NCI-H2227 (cell line): Measurements from ENCODE around the gene NEK1.
"Not testable (repeated sequence)": the region's sequence is repeated elsewhere in the genome, so short reads cannot be mapped to it uniquely, and the experiment has no call there.

Experiments used
- DNase-seq: peaks from one replicate; lab custom pipeline; 2025; ENCODE audit not compliant: unreplicated experiment; lab: John Stamatoyannopoulos, UW

Gene NEK1

GRCh38 chr4:169427727-169428126 is 184.7 kb downstream of the NEK1 start:
- DNase-seq = not testable (repeated sequence)

- DNase-seq = no peak
These were observed 192.1 kb downstream of the NEK1 start for GRCh38 chr4:169420291-169420690.

- no peak for DNase-seq
These were observed 193.5 kb downstream of the NEK1 start for GRCh38 chr4:169418846-169419245.

DNA sequence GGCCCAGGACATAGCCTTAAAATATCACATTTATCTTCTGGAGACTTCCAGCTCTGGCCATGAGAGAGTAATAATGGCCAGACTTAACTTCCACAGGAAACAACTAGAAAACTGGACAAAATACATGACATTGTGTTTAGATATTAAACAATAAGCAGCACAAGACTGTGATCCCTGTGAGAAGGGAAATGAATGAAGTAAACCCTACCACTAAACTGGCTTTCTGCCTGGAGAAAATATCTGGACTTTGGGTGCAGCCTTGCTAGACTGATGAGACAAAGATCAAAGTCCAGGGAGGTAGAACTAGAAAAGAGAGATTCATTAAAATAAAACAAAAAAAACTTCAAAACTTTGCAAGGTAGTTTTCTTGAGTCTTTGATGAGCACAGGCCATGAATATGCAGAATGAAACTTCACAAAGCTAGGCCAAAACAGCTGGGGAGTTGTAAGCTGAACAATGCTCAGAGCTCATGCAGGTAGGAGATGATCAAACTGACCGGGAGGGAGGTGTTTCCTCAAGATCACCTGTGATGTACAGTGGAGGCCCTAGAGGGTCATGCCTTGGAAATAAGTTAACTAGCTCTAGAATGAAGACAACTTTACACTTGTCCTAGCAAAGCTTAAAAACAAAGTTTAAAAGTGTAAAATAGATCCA is 194.6 kb downstream of the NEK1 start:
- DNase-seq = no peak

- DNase-seq = no peak
These were observed 195.4 kb downstream of the NEK1 start for GRCh38 chr4:169416997-169417396.

- DNase-seq = no peak
These were observed 195.9 kb downstream of the NEK1 start for GRCh38 chr4:169416461-169416860.

DNA sequence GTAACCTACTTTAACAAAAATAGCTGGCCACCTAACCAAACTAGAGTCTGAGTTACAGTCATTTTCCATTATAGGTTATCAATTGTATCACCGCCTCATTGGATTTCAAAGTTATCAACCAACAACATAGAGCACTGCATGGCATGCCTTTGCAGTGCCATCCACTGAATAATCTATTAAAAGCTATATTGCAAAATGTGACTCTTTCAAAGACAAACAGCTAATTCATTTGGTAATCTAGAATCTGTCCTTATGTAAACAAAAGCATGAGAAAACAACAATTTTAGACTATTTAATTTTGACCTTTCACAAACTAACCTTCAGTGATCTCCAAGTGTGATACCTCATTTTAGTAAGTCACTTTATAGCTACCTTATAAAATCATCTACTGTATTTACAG is 197.5 kb downstream of the NEK1 start:
- no peak for DNase-seq

- DNase-seq = no peak
These were observed 200.3 kb downstream of the NEK1 start for GRCh38 chr4:169412046-169412445.

DNA sequence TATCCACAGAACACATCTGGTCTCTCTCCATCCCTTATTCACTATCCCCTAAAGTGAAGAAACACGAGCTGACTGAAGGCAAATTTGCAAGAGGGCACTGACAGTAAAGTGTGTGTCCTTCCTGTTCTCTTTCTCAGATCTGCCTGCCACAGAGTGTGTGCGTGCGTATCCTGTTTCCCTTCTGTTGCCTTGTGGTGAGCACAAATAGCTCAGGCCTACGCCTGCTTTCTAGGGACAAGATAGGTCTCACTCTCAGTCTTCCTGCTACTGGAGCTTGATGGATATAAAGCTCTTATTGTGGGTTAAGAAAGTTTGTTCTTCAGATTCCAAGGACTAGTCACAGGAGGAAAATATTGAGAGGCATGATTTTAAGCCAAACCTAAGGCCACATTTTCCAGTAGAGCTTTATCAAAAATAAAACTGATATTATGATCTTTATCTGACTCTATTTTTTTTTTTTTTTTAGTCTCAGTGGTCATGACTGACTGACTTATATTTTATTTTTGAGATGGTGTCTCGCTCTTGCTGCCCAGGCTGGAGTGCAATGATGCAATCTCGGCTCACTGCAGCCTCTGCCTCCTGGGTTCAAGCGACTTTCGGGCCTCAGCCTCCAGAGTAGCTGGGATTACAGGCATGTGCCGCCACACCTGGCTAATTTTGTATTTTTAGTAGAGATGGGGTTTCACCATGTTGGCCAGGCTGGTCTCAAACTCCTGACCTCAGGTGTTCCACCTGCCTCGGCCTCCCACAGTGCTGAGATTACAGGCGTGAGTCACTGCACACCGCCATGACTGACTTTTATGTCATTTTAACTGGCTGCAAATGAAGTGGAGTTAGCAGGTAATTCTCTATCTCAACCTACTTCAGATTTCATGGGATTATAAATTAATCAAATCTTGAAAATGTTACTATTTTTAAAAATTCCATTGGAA is 201.3 kb downstream of the NEK1 start:
- DNase-seq = no peak

DNA sequence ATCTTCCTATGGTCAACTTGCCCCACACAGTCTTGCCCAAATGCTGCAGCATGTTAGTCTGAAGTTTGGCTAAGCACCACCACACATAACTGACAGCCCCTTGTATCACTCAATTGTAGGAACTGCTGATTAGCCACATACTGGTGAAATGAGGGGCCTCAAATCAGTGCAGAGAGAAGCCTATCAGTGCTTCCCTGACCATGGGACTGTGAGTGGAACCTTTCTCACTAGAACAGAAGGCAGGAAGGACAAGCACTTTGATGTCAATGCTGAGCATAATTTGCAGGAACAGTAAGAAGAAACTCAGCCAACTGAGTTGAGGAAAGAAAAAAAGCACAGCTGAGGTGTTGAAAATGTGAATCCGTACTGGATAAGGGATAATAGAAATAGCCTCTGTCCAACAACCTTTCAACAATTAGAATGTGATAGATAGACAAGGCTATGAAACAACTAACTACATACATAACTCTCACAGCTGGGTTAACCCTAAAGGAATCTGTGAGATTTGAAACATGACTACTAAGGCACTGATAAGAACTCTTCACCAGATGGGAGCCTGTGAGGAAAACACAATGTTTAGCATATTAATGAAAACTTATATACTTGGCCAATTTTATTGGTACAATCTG is 205.1 kb downstream of the NEK1 start:
- no peak for DNase-seq

- DNase-seq = no peak
These were observed 207.4 kb downstream of the NEK1 start for GRCh38 chr4:169404960-169405359.

DNA sequence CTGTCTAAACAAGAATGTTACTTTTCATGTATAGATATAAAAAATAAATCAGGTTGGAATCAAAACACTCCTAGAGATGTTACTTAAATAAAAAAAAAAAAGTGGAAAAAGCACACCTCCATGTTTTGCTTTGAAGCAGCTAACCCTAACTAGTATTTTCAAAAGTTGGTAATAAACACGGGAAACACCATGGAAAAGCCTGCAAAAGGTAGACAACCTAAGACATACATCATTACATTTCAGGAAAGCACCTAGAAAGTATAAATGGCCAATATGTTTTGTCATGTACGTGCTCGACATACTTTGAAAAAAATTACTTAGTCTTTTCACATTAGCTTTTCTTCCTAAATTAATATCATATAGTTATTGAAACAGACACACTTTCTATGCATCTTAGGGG is 211.6 kb downstream of the NEK1 start:
- no peak for DNase-seq

GRCh38 chr4:169399976-169400767 is 212.2 kb downstream of the NEK1 start:
- DNase-seq = no peak

GRCh38 chr4:169398316-169398715 is 214.1 kb downstream of the NEK1 start:
- DNase-seq = no peak

- no peak for DNase-seq
These were observed 214.6 kb downstream of the NEK1 start for GRCh38 chr4:169397762-169398161.

GRCh38 chr4:169385376-169385775 is 227.0 kb downstream of the NEK1 start:
- no peak for DNase-seq

DNA sequence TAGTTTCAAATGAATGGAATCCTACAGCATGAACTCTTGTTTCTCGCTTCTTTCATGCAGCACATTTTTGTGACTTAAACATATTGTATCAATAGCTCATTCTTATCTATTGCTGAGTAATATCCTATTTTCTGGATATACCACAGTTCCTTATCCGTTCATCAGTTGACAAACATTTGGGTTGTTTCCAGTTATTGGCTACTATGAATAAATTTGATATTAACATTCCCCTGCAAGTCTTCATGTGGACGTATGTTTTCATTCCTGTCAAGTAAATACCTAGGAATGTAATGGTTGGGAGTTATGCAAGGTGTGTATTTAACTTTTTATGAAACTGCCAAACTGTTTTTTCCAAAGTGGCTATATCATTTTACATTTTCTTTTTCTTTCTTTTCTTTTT is 227.6 kb downstream of the NEK1 start:
- DNase-seq = no peak

DNA sequence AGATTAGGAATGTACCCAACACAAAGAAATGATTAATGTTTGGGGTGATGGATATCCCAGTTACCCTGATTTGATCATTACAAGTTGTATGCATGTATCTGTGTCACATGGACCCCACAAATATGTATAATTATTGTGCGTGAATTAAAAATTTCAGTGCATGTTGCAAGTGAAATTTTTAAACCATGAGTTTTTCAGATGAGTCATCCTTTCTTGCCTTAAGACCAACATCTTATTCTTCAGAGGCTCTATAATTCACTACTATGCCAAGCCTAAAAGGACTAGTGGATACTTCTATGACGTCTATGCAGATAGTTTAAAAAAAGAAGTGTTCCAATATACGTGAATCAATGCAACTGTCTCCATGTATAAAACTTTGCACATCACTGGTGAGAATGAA is 228.7 kb downstream of the NEK1 start:
- no peak for DNase-seq

GRCh38 chr4:169379688-169380087 is 232.7 kb downstream of the NEK1 start:
- DNase-seq = no peak

DNA sequence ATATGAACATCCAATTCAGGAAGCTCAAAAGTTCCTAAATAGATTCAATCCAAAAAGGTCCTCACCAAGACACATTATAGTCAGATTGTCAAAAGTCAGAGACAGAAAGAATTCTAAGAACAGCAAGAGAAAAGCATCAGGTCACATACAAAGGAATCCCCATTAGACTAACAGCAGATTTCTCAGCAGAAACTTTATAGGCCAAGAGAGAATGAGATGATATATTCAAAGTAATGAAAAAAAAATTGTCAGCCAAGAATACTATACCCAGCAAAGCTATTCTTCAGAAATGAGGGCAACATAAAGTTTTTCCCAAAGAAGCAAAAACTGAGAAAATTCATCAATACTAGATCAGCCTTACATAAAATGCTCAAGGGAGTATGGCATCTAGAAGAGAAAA is 235.0 kb downstream of the NEK1 start:
- no peak for DNase-seq

DNA sequence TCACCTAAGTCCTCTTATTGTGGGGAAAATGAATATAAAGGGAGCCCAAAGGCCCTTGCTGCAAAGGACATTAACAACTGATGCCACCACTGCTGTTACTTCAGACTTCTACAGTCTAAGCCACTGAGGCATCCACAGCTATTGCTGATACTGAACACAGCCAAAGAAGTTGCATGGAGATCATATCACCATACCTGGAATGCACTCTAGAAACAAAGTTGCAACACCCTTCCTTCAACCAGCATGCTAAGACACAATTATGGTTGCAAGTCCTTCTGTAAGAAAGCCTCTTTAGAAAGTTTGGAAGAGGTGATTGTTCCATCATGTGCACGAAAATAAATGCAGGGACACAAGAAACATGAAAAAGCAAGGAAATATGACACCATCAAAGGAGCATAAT is 236.0 kb downstream of the NEK1 start:
- DNase-seq = no peak
